ENCODE results near the gene ZNF784. TPM values are rescaled to one million over a fixed set of nuclear protein-coding genes. Genes with fewer than 3 reads are reported as not detected.

Gene ZNF784
- total and polyA plus RNA-seq, 10 of the 15 experiments (the other 5 are each of a cell fraction or from before 2014, with no cell fraction given): 0.10 to 5.2 (median 1.8) TPM

DNA sequence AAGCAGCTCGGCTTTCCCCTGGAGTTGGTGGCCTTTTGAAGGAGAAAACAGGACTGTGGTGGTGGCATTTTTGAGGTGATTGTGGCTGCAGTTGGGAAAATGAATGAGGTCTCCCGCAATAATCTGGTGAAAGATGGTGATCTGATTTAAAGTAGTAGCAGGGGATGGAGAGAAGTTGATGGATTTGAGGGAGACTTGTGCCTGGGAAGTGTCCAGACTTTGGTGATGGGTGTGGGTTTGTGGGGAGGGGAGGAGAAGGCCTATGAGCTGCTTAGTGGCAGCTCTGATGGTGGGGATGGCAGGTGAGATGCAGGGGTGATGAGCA is 46.6 kb upstream of the ZNF784 start (continued):
- TF ChIP-seq, protein P1, sequence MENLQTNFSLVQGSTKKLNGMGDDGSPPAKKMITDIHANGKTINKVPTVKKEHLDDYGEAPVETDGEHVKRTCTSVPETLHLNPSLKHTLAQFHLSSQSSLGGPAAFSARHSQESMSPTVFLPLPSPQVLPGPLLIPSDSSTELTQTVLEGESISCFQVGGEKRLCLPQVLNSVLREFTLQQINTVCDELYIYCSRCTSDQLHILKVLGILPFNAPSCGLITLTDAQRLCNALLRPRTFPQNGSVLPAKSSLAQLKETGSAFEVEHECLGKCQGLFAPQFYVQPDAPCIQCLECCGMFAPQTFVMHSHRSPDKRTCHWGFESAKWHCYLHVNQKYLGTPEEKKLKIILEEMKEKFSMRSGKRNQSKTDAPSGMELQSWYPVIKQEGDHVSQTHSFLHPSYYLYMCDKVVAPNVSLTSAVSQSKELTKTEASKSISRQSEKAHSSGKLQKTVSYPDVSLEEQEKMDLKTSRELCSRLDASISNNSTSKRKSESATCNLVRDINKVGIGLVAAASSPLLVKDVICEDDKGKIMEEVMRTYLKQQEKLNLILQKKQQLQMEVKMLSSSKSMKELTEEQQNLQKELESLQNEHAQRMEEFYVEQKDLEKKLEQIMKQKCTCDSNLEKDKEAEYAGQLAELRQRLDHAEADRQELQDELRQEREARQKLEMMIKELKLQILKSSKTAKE (IDR thresholded peaks at IDR 0.05; ENCODE audit: low read depth, poor library complexity, severe bottlenecking): no peak
- TF ChIP-seq YBX1 (IDR thresholded peaks at IDR 0.05) (no peak), MEF2B (IDR thresholded peaks at IDR 0.05; ENCODE audit: partially characterized antibody, poor library complexity, severe bottlenecking) (no peak), ZNF217 (IDR thresholded peaks at IDR 0.05) (no peak)
- TF ChIP-seq, protein P2, sequence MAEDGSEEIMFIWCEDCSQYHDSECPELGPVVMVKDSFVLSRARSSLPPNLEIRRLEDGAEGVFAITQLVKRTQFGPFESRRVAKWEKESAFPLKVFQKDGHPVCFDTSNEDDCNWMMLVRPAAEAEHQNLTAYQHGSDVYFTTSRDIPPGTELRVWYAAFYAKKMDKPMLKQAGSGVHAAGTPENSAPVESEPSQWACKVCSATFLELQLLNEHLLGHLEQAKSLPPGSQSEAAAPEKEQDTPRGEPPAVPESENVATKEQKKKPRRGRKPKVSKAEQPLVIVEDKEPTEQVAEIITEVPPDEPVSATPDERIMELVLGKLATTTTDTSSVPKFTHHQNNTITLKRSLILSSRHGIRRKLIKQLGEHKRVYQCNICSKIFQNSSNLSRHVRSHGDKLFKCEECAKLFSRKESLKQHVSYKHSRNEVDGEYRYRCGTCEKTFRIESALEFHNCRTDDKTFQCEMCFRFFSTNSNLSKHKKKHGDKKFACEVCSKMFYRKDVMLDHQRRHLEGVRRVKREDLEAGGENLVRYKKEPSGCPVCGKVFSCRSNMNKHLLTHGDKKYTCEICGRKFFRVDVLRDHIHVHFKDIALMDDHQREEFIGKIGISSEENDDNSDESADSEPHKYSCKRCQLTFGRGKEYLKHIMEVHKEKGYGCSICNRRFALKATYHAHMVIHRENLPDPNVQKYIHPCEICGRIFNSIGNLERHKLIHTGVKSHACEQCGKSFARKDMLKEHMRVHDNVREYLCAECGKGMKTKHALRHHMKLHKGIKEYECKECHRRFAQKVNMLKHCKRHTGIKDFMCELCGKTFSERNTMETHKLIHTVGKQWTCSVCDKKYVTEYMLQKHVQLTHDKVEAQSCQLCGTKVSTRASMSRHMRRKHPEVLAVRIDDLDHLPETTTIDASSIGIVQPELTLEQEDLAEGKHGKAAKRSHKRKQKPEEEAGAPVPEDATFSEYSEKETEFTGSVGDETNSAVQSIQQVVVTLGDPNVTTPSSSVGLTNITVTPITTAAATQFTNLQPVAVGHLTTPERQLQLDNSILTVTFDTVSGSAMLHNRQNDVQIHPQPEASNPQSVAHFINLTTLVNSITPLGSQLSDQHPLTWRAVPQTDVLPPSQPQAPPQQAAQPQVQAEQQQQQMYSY (CRISPR knock-in tag; IDR thresholded peaks at IDR 0.05): no peak
